Gastrocnemius medialis (tissue), 4 donors: Measurements from ENCODE around the gene BIN2.

ENCODE experiments used
- CTCF ChIP-seq, 5 experiments: fragments of 450-650 bp in 3 of 5; fragments of 200-600 bp in 2 of 5; sonication (generic) in 2 of 5; IDR thresholded peaks in 4 of 5; conservative IDR thresholded peaks in 1 of 5; 1 replicate in 4 of 5; 2 replicates in 1 of 5; pipeline ENCODE4 v1.5.1; 2016 to 2019; ENCODE audit warnings: antibody characterized with exemption in 5 of 5, mild to moderate bottlenecking in 3 of 5, moderate library complexity in 3 of 5
- POLR2A ChIP-seq, 2 donors: fragments of 450-650 bp; IDR thresholded peaks; one replicate each; pipeline ENCODE4 v1.6.1; 2017; ENCODE audit warnings: antibody characterized with exemption in 2 of 2, mild to moderate bottlenecking in 2 of 2, moderate library complexity in 2 of 2

- TF ChIP-seq CTCF (IDR thresholded peaks at IDR 0.05 in 4 of 5, conservative IDR thresholded peaks at IDR 0.05 in 1 of 5) (no peak), POLR2A (IDR thresholded peaks at IDR 0.05) (no peak)
These were observed 70.7 kb downstream of the BIN2 start for GRCh38 chr12:51253276-51253675.
